GM23338 (cell line): ENCODE measurements around the gene BTLA. TPM values are rescaled to one million over a fixed set of nuclear protein-coding genes. Genes with fewer than 3 reads are reported as not detected.

Experiments
- ATAC-seq: fragments of 200-7000 bp; cut with Tn5 transposase; 3 replicates; pipeline ENCODE4 v1.9.1; 2020
- DNase-seq: peaks from one replicate; pipeline ENCODE4 v3.0.0-alpha.2; 2015; ENCODE audit warnings: low spot score
- H2AFZ ChIP-seq: fragments of 200-600 bp; sonication (generic); 2 replicates; pipeline ENCODE4 v1.8.0; 2016; ENCODE audit warnings: antibody characterized with exemption, mild to moderate bottlenecking, moderate library complexity
- H3F3A ChIP-seq: fragments of 200-600 bp; sonication (generic); replicated peaks from 2 replicates; pipeline ENCODE4 v1.8.0; 2017; ENCODE audit warnings: antibody characterized with exemption, mixed run types, low read depth
- H3K27ac ChIP-seq: fragments of 200-600 bp; sonication (generic); 2 replicates; pipeline ENCODE4 v1.6.1; 2016; ENCODE audit warnings: low read depth
- H3K27me3 ChIP-seq: fragments of 200-600 bp; sonication (generic); 2 replicates; pipeline ENCODE4 v1.8.0; 2016; ENCODE audit warnings: mild to moderate bottlenecking, mixed run types, moderate library complexity; ENCODE audit not compliant: insufficient read depth
- H3K36me3 ChIP-seq: fragments of 200-600 bp; sonication (generic); 2 replicates; pipeline ENCODE4 v1.8.0; 2016; ENCODE audit warnings: mild to moderate bottlenecking; ENCODE audit not compliant: insufficient read depth
- H3K4me1 ChIP-seq: fragments of 200-600 bp; sonication (generic); 2 replicates; pipeline ENCODE4 v1.8.0; 2016; ENCODE audit warnings: mild to moderate bottlenecking, moderate library complexity; ENCODE audit not compliant: insufficient read depth
- H3K4me2 ChIP-seq: fragments of 200-600 bp; sonication (generic); 2 replicates; pipeline ENCODE4 v1.7.1; 2017; ENCODE audit warnings: mixed run types
- H3K4me3 ChIP-seq: fragments of 200-600 bp; sonication (generic); 2 replicates; pipeline ENCODE4 v1.6.1; 2016; ENCODE audit warnings: mixed run types
- H3K79me2 ChIP-seq: fragments of 200-600 bp; sonication (generic); replicated peaks from 2 replicates; pipeline ENCODE4 v1.8.0; 2017; ENCODE audit warnings: mild to moderate bottlenecking; ENCODE audit not compliant: insufficient read depth
- H3K9me2 ChIP-seq: fragments of 200-600 bp; sonication (generic); 2 replicates; pipeline ENCODE4 v1.8.0; 2017; ENCODE audit not compliant: insufficient read depth
- H4K20me1 ChIP-seq: fragments of 200-600 bp; sonication (generic); replicated peaks from 2 replicates; pipeline ENCODE4 v1.8.0; 2017; ENCODE audit warnings: mild to moderate bottlenecking; ENCODE audit not compliant: insufficient read depth
- H3K27ac Mint-ChIP-seq: 2 replicates; pipeline ENCODE4 v1.8.0; 2020; ENCODE audit warnings: inconsistent platforms, mild to moderate bottlenecking, moderate library complexity, mixed read lengths
- H3K27me3 Mint-ChIP-seq: 3 replicates; pipeline ENCODE4 v1.8.0; 2022; ENCODE audit warnings: low read depth, mild to moderate bottlenecking, moderate library complexity, mixed read lengths, inconsistent platforms; ENCODE audit not compliant: insufficient read depth, poor library complexity
- H3K36me3 Mint-ChIP-seq: 3 replicates; pipeline ENCODE4 v1.8.0; 2021; ENCODE audit warnings: low read depth, mild to moderate bottlenecking, inconsistent platforms, moderate library complexity, mixed read lengths
- H3K4me1 Mint-ChIP-seq: 3 replicates; pipeline ENCODE4 v1.8.0; 2020; ENCODE audit warnings: mild to moderate bottlenecking, inconsistent platforms, mixed read lengths
- H3K4me3 Mint-ChIP-seq: 3 replicates; pipeline ENCODE4 v1.8.0; 2021; ENCODE audit warnings: moderate library complexity, mild to moderate bottlenecking, inconsistent platforms, mixed read lengths
- H3K9me3 Mint-ChIP-seq: 3 replicates; pipeline ENCODE4 v1.8.0; 2020; ENCODE audit warnings: moderate library complexity, mild to moderate bottlenecking, inconsistent platforms, mixed read lengths
- CREB1 ChIP-seq: fragments of 250-450 bp; sonication (Bioruptor Pico); IDR thresholded peaks from 2 replicates; pipeline ENCODE4 v1.5.0; 2020; ENCODE audit warnings: low read depth, mild to moderate bottlenecking, moderate library complexity
- CTCF ChIP-seq, 2 experiments: fragments of 200-600 bp in 1 of 2; sonication (generic) in 1 of 2; conservative IDR thresholded peaks; 2 replicates each; pipeline versions ENCODE4 v1.5.1 to v1.6.1; 2016 to 2017; ENCODE audit warnings: antibody characterized with exemption in 2 of 2, low read depth in 2 of 2, mild to moderate bottlenecking in 2 of 2, moderate library complexity in 1 of 2
- ETS1 ChIP-seq: IDR thresholded peaks from 2 replicates; pipeline ENCODE4 v1.6.1; 2016; ENCODE audit warnings: antibody characterized with exemption
- EZH2 ChIP-seq: fragments of 200-600 bp; sonication (generic); IDR thresholded peaks from one replicate; pipeline ENCODE4 v1.8.0; 2017; ENCODE audit warnings: antibody characterized with exemption, mild to moderate bottlenecking, low read depth; ENCODE audit not compliant: unreplicated experiment
- EZH2phosphoT487 ChIP-seq: fragments of 200-600 bp; sonication (generic); IDR thresholded peaks from one replicate; pipeline ENCODE4 v1.8.1; 2018; ENCODE audit warnings: antibody characterized with exemption; ENCODE audit not compliant: unreplicated experiment
- JUNB ChIP-seq: IDR thresholded peaks from one replicate; pipeline ENCODE4 v1.6.1; 2016; ENCODE audit warnings: antibody characterized with exemption; ENCODE audit not compliant: unreplicated experiment
- NANOG ChIP-seq: IDR thresholded peaks from 2 replicates; pipeline ENCODE4 v1.6.1; 2016; ENCODE audit warnings: antibody characterized with exemption, borderline replicate concordance
- STAT1 ChIP-seq: IDR thresholded peaks from one replicate; pipeline ENCODE4 v1.6.1; 2016; ENCODE audit warnings: antibody characterized with exemption; ENCODE audit not compliant: unreplicated experiment
- ZNF331 ChIP-seq: fragments of 250-450 bp; sonication (Bioruptor Pico); IDR thresholded peaks from 2 replicates; pipeline ENCODE4 v1.5.0; 2020; ENCODE audit warnings: low read depth, mild to moderate bottlenecking, moderate library complexity
- ZNF462 ChIP-seq: fragments of 250-450 bp; sonication (Bioruptor Pico); IDR thresholded peaks from 2 replicates; pipeline ENCODE4 v1.5.0; 2020; ENCODE audit warnings: mild to moderate bottlenecking, moderate library complexity
- polyA plus RNA-seq: library from polyadenylated mRNA; unstranded; fragments of >200 nt; fragmentation: Nextera tagmentation; extraction: Ambion mirVana; gene quantifications from 2 replicates; pipeline ENCODE4 v1.2.1, GENCODE V29; 2016
- total RNA-seq: library from RNA; depleted of rRNA; stranded (reverse); fragments of >200 nt; shearing (Covaris generic); gene quantifications from 2 replicates; pipeline ENCODE4 v1.2.3, GENCODE V29; 2014
- TF ChIP-seq, protein P1 (sequence below): IDR thresholded peaks from one replicate; pipeline ENCODE4 v1.6.1; 2018; ENCODE audit warnings: antibody characterized with exemption; ENCODE audit not compliant: unreplicated experiment

Gene BTLA
- total and polyA plus RNA-seq, 2 experiments from 2014 or later: 0.44 TPM; not detected in 1

- Mint-ChIP-seq H3K4me1 (peaks cover 3% of the 10 kb centered on the region; the same call in 1 of the 3 replicates), H3K4me3 (no peak overlapping the region), H3K27me3 (peaks cover 2% of the 10 kb centered on the region), H3K9me3 (no peaks in the 10 kb centered on the region), H3K36me3 (no peaks in the 10 kb centered on the region), H3K27ac (no peak overlapping the region)
- Histone ChIP-seq H3K27me3 (no peaks in the 10 kb centered on the region), H2AFZ (no peak overlapping the region), H3K4me1 (no peaks in the 10 kb centered on the region), H3K36me3 (no peaks in the 10 kb centered on the region), H3K4me3 (no peak overlapping the region), H4K20me1 (no peaks in the 10 kb centered on the region), H3K9me2 (no peaks in the 10 kb centered on the region), H3K4me2 (no peak overlapping the region), H3F3A (no peaks in the 10 kb centered on the region; the same call in 1 of the 2 replicates), H3K79me2 (no peaks in the 10 kb centered on the region), H3K27ac (no peak overlapping the region)
- DNase-seq: no peak
- no peak for ATAC-seq
- TF ChIP-seq CREB1 (CRISPR knock-in tag) (no peak), ZNF331 (no peak), JUNB (no peak), NANOG (no peak), CTCF (conservative IDR thresholded peaks at IDR 0.05; ENCODE audit: low read depth in 2 of 2) (no peak), STAT1 (no peak), EZH2phosphoT487 (no peak), ETS1 (no peak), EZH2 (no peak), ZNF462 (no peak)
- TF ChIP-seq, protein P1, sequence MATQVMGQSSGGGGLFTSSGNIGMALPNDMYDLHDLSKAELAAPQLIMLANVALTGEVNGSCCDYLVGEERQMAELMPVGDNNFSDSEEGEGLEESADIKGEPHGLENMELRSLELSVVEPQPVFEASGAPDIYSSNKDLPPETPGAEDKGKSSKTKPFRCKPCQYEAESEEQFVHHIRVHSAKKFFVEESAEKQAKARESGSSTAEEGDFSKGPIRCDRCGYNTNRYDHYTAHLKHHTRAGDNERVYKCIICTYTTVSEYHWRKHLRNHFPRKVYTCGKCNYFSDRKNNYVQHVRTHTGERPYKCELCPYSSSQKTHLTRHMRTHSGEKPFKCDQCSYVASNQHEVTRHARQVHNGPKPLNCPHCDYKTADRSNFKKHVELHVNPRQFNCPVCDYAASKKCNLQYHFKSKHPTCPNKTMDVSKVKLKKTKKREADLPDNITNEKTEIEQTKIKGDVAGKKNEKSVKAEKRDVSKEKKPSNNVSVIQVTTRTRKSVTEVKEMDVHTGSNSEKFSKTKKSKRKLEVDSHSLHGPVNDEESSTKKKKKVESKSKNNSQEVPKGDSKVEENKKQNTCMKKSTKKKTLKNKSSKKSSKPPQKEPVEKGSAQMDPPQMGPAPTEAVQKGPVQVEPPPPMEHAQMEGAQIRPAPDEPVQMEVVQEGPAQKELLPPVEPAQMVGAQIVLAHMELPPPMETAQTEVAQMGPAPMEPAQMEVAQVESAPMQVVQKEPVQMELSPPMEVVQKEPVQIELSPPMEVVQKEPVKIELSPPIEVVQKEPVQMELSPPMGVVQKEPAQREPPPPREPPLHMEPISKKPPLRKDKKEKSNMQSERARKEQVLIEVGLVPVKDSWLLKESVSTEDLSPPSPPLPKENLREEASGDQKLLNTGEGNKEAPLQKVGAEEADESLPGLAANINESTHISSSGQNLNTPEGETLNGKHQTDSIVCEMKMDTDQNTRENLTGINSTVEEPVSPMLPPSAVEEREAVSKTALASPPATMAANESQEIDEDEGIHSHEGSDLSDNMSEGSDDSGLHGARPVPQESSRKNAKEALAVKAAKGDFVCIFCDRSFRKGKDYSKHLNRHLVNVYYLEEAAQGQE: no peak
These were observed 43.1 kb downstream of the BTLA start for GRCh38 chr3:112456147-112456546.
